ENCODE data around the gene PROSER3.

PROSER3 gene

GRCh38 chr19:35775298-35776101 is 17.5 kb downstream of the PROSER3 start, which contains the start of gene ARHGAP33:
TSS of gene ARHGAP33 (plus strand) at chr19:35775564. CDS start at chr19:35775659, 95 bp downstream.
- peak; percentile 69 for DNase-seq (ENCODE audit: low read depth, low spot score)

- DNase-seq (ENCODE audit: low read depth, low spot score): no peak
Measured at GRCh38 chr19:35776102-35776788, 18.3 kb downstream of the PROSER3 start.

GRCh38 chr19:35777086-35777841 is 19.3 kb downstream of the PROSER3 start:
- no peak for DNase-seq (ENCODE audit: low read depth, low spot score)

- no peak for DNase-seq (ENCODE audit: low read depth, low spot score)
Measured at GRCh38 chr19:35777961-35778360, 20.0 kb downstream of the PROSER3 start.

- no peak for DNase-seq (ENCODE audit: low read depth, low spot score)
Measured at GRCh38 chr19:35779033-35779432, 21.1 kb downstream of the PROSER3 start.

- DNase-seq (ENCODE audit: low read depth, low spot score): no peak
Measured at GRCh38 chr19:35780058-35780457, 22.1 kb downstream of the PROSER3 start.

GRCh38 chr19:35780717-35781116 is 22.7 kb downstream of the PROSER3 start:
- DNase-seq (ENCODE audit: low read depth, low spot score): no peak

- no peak for DNase-seq (ENCODE audit: low read depth, low spot score)
Measured at GRCh38 chr19:35781650-35782049, 23.7 kb downstream of the PROSER3 start.

GRCh38 chr19:35782589-35782988 is 24.6 kb downstream of the PROSER3 start:
- no peak for DNase-seq (ENCODE audit: low read depth, low spot score)

GRCh38 chr19:35783469-35784434 is 25.8 kb downstream of the PROSER3 start:
- DNase-seq (ENCODE audit: low read depth, low spot score): no peak

GRCh38 chr19:35784503-35785338 is 26.7 kb downstream of the PROSER3 start:
- DNase-seq (ENCODE audit: low read depth, low spot score): peak; percentile 64

GRCh38 chr19:35785339-35785627 is 27.3 kb downstream of the PROSER3 start:
- DNase-seq (ENCODE audit: low read depth, low spot score): no peak

GRCh38 chr19:35786299-35787160 is 28.6 kb downstream of the PROSER3 start:
- no peak for DNase-seq (ENCODE audit: low read depth, low spot score)

GRCh38 chr19:35787227-35787799 is 29.3 kb downstream of the PROSER3 start:
- no peak for DNase-seq (ENCODE audit: low read depth, low spot score)

- DNase-seq (ENCODE audit: low read depth, low spot score): no peak
Measured at GRCh38 chr19:35788205-35788960, 30.4 kb downstream of the PROSER3 start.

GRCh38 chr19:35789195-35789977 is 31.4 kb downstream of the PROSER3 start:
- DNase-seq (ENCODE audit: low read depth, low spot score): no peak

Data from iPS DF 19.7 (cell line).